HG02610 (cell line): ENCODE results near the gene SASS6.

Experiments used
- ATAC-seq: cut with Tn5 transposase; IDR thresholded peaks from one replicate; pipeline ENCODE4 v1.9.1; 2021; ENCODE audit warnings: mild to moderate bottlenecking, moderate library complexity; ENCODE audit not compliant: unreplicated experiment

SASS6 gene

DNA sequence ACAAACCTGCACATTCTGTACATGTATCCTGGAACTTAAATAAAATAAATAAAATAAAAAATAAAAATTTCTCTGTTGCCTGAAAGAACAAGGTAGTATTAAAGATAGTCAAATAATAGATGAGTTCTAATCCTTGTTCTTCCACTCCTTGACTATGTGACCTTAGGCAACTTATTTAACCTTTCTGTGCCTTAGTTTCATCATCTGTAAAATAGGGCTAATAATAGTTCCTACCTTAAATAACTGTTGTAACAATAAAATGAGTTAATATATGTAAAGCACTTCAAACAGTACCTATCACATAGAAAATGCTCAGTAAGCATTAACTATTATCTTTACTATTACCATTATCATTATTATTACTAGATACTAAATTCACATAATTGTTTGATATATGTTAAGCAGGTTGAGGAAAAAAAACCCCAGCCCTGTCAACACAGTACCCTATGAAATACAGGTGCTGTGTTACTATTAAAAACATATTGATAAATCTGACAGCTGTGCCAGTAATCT is 23.1 kb downstream of the SASS6 start:
- no peak for ATAC-seq

GRCh38 chr1:100107696-100108095 is 25.0 kb downstream of the SASS6 start:
- ATAC-seq = no peak

DNA sequence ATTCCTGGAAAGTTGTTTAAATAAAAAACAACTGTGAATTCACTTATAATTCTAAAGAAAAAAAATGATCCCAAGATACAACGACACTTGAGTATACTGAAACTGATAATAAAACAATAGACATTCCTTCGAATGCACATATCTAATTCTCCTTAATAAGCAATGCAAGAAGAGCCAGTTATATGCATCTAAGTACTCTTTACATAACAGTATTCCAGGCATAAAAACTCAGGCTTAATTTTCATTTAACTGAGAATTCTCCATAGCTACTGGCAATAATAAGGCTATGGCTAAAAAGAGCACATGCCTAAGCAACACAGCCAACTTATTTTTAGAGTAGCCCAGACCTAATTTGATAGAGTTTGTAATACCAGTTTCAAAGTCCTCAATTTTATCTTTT is 31.2 kb downstream of the SASS6 start:
- no peak for ATAC-seq

GRCh38 chr1:100100202-100100601 is 32.5 kb downstream of the SASS6 start:
- ATAC-seq = no peak

DNA sequence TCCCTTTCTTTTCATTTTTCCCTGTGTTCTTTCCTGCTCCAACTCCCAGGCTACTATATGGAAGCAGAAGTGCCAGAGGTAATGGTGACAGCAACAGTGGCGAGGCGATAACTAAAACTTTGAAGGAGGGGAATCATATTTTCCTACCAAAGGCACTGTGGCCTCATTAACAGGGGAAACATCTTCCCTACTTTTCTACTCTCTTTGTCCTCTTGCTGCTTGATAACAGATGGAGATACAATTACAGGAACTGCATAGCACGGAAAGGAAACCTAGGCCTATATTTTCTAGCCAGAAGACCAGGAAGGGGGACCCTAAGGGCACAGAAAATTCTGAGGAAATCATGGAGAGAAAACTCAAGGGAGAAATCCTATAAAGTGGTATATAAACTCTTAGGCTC is 42.3 kb downstream of the SASS6 start:
- no peak for ATAC-seq

DNA sequence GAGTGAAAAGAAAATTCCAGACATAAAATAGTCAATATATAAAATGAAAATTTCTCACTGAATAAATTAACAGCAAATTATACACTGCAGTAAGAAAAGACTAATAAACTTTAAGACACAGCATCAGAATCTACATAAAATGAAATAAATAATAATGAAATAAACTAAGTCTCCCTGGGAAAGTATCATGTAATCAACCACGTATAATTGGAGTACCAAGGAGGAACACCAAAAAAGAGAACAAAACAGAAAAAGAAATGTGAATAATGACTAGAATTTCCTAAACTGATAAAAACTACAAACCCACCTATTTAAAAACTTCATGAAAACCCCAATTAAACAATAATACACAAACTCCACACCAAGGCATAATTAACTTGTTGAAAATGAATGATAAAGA is 43.6 kb downstream of the SASS6 start:
- no peak for ATAC-seq

DNA sequence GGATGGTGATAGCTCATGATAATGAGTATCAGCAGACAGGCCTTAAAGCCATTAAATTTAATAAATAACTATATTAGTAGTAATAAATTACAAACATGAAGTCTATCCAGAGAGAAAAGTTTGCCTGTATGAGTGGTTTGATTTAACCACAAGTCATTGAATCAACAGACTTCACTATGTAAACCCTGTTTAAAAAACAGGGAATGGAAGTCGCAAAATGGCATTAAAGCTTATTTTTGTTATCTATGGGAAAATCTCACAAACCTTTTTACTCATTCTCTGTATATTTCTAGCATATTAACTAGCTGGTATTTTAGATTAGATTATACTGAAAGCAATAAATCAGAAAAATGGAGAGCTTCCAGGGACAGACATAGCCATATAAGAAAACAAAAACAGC is 45.3 kb downstream of the SASS6 start:
- no peak for ATAC-seq

GRCh38 chr1:100080331-100080730 is 52.4 kb downstream of the SASS6 start:
- ATAC-seq = no peak

- peak; percentile 46 for ATAC-seq
Measured at GRCh38 chr1:100077531-100077930, 55.2 kb downstream of the SASS6 start.

GRCh38 chr1:100076744-100077143 is 56.0 kb downstream of the SASS6 start:
- peak; percentile 83 for ATAC-seq

DNA sequence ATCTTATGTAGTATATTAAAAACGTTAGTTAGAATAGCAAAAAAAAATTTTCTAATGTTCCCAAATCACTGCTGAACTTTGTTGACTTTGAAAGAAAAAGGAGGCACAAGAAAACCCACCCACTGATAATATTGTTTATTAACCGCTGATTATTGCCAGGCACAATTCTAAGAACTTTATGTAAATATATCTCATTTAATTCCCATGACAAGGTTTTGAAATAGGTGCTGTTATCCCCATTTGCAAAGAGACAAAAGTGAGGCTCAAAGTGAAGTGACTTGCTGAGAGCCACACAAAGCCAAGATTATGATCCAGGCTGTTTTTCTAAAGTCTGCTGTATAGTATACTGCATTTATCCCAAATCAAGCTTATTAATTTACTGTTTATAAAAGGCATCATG is 56.4 kb downstream of the SASS6 start:
- ATAC-seq = peak; percentile 8

GRCh38 chr1:100075773-100076172 is 57.0 kb downstream of the SASS6 start:
- peak; percentile 46 for ATAC-seq

- no peak for ATAC-seq
Measured at GRCh38 chr1:100074604-100075395, 57.9 kb downstream of the SASS6 start.

- no peak for ATAC-seq
Measured at GRCh38 chr1:100073531-100073930, 59.2 kb downstream of the SASS6 start.

GRCh38 chr1:100070201-100070939 is 62.4 kb downstream of the SASS6 start:
- ATAC-seq = no peak

- no peak for ATAC-seq
Measured at GRCh38 chr1:100065969-100066227, 66.8 kb downstream of the SASS6 start.

DNA sequence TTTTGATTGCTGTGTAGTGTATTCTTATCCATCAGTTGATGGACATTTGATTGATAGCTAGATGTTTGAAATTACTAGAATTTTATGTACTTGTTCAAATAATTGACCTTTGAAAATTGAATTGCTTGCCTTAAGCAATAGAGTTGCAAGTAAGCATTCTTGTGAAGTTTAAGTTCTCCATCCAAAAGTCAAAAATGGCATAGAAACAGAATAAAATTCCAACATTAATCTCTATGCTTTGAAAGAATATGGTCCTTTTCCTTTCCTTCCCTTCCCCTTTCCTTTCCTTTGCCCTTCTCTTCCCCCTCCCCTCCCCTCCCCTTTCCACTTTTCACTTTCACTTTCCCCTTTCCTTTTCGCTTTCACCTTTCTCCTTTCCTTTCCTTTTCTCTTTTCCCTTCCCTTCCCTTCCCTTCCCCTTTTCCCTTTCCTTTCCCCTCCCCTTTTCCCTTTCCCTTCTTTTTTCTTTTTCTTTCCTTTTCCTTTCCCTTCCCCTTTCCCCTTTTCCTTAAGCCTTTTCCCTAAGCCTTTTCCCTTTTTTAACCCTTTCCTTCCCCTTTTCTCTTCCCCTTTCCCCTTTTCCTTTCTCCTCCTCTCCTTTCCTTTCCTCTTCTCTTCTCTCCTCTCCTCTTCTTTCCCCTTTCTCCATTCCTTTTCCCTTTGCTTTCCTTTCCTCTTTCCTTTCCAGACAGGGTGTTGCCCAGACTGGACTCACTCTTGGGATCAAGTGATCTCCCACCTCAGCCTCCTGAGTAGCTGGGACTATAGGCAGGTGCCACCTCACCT is 67.4 kb downstream of the SASS6 start:
- no peak for ATAC-seq

DNA sequence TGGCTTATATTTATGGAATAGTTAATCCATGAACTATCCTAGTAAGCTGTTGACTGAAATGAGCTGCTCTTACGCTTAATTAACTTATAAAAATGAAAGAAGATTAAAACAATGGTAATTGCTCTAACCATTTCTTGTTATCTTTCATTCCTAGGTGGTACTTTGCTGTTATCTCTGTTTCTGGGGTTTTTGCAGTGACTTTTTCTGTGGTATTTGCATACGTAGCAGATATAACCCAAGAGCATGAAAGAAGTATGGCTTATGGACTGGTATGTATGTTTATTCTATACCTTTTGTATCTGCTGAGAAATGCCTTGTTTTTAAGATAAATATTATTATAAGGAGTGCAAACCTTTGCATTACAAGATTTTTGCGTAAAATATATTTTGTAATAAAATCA is 71.0 kb downstream of the SASS6 start:
- ATAC-seq = no peak

DNA sequence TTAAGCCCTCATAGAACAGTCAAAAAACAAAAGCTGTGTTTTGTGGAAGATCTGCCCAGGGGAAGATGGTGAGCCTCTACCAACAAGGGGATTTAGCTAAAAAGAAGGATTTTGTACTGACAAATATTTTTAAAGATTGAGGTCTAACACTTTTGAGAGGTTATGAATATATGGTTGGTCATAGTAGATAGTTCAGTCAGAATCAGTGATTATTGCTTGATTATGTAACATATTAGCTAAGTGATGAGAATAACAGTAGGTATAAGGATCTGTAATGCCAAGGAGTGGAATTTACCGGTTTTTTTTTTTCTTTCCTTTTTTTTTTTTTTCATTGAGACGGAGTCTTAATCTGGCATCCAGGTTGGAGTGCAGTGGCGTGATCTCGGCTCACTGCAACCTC is 79.0 kb downstream of the SASS6 start:
- no peak for ATAC-seq

- no peak for ATAC-seq
Measured at GRCh38 chr1:100053119-100053518, 79.6 kb downstream of the SASS6 start.

DNA sequence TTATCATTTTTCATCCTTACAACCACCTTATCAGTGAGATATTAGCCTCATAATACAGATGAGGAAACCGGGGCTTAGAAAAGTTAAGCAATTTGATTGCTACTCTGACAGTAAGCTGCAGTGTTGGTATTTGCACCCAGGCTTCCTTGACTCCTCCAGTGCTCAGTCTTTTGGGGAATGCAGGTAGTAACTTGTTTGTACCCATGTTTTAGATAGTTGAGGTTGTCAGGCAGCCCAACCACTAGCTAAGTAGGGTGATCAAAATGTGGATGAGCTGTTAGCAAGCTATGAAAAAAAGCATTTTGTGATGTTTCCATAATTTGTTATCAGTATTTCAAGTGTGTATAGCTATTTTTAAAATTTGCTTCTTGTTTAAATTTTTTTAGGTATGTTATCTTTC is 80.8 kb downstream of the SASS6 start:
- ATAC-seq = no peak

GRCh38 chr1:100051401-100051800 is 81.3 kb downstream of the SASS6 start:
- ATAC-seq = no peak
